ACC112 (cell line): ENCODE data around the gene PRSS27.
"Not testable (repeated sequence)": the region's sequence is repeated elsewhere in the genome, so short reads cannot be mapped to it uniquely, and the experiment has no call there.

Source experiments
- H2AFZ ChIP-seq: fragments of 200-600 bp; sonication (generic); one replicate; pipeline ENCODE4 v1.6.0; 2017; ENCODE audit warnings: antibody characterized with exemption, low read length; ENCODE audit not compliant: unreplicated experiment
- H3K27ac ChIP-seq: fragments of 200-600 bp; sonication (generic); 2 replicates; pipeline ENCODE4 v1.5.1; 2014; ENCODE audit warnings: low read depth, mild to moderate bottlenecking, antibody characterized with exemption, low read length, moderate library complexity
- H3K27me3 ChIP-seq: fragments of 200-600 bp; sonication (generic); 2 replicates; pipeline ENCODE4 v1.6.1; 2014; ENCODE audit warnings: mild to moderate bottlenecking, antibody characterized with exemption, low read length, moderate library complexity, mixed read lengths; ENCODE audit not compliant: insufficient read depth
- H3K36me3 ChIP-seq: fragments of 200-600 bp; sonication (generic); 2 replicates; pipeline ENCODE4 v1.6.1; 2016; ENCODE audit warnings: mild to moderate bottlenecking, antibody characterized with exemption, low read length, moderate library complexity, mixed read lengths; ENCODE audit not compliant: insufficient read depth
- H3K4me1 ChIP-seq: fragments of 200-600 bp; sonication (generic); one replicate; pipeline ENCODE4 v1.6.1; 2016; ENCODE audit warnings: low read length, mixed read lengths; ENCODE audit not compliant: insufficient read depth, unreplicated experiment, control insufficient read depth
- H3K4me3 ChIP-seq: fragments of 200-600 bp; sonication (generic); 2 replicates; pipeline ENCODE4 v1.5.1; 2014; ENCODE audit warnings: mild to moderate bottlenecking, low read depth, low read length
- H3K79me2 ChIP-seq: fragments of 200-600 bp; sonication (generic); one replicate; pipeline ENCODE4 v1.6.0; 2016; ENCODE audit warnings: low read length; ENCODE audit not compliant: control insufficient read depth, unreplicated experiment, insufficient read depth

The PRSS27 gene

DNA sequence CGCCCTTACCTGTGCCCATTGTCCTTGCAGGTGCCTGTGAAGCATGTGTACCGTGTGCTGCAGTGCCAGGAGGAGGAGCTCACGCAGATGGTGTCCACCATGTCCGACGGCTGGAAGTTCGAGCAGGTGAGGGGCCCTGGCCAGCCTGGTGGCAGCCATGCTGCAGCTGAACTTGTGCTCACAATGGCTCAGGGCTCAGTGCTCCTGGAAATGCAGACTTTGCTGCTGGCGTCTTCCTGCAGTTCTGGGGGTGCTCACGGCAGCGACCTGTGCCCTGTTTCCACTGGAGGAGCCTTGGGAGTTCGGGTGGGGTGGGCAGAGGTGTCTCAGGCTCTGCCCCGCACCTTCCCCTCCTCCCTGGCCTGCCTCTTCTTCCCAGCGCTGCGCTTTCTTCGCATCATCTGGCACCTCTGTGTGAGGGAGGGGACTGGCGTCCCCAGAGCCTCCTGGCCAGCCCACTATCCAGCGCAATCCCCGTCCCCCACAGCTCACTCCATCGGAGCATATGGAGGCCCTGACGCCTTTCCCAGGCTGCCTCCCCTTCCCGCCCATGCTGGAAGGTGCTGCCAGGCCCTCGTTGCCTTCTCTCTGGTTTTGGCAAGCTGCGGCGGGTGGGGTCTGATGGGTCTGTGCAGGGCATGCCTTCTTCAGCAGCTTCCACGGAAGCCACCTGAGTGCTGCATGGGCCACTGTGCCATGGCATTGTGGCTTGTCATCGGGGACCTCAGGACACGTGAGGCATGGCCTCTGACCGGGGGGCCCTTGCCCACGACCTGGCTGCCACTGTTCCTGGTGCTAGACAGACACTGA is 20.0 kb downstream of the PRSS27 start:
- Histone ChIP-seq H3K79me2 (peaks cover 4% of the 10 kb centered on the region), H2AFZ (no peak overlapping the region), H3K4me3 (no peak overlapping the region), H3K4me1 (no peaks in the 10 kb centered on the region), H3K27ac (no peak overlapping the region), H3K27me3 (no peaks in the 10 kb centered on the region), H3K36me3 (no peaks in the 10 kb centered on the region)

GRCh38 chr16:2698965-2699750 is 20.9 kb downstream of the PRSS27 start:
- H2AFZ ChIP-seq: no peak overlapping the region
- peaks cover 4% of the 10 kb centered on the region for H3K79me2 ChIP-seq
- H3K4me1 ChIP-seq: no peaks in the 10 kb centered on the region
- no peak overlapping the region for H3K4me3 ChIP-seq
- H3K27me3 ChIP-seq: no peaks in the 10 kb centered on the region
- H3K36me3 ChIP-seq: no peaks in the 10 kb centered on the region
- H3K27ac ChIP-seq: no peak overlapping the region

- no peaks in the 10 kb centered on the region for H3K36me3 ChIP-seq
- H3K27me3 ChIP-seq: no peaks in the 10 kb centered on the region
- H3K27ac ChIP-seq: no peak overlapping the region
- no peak overlapping the region for H2AFZ ChIP-seq
- H3K79me2 ChIP-seq: peaks cover 7% of the 10 kb centered on the region
- no peak overlapping the region for H3K4me3 ChIP-seq
- no peaks in the 10 kb centered on the region for H3K4me1 ChIP-seq
Observed at GRCh38 chr16:2698103-2698870, 21.7 kb downstream of the PRSS27 start.

DNA sequence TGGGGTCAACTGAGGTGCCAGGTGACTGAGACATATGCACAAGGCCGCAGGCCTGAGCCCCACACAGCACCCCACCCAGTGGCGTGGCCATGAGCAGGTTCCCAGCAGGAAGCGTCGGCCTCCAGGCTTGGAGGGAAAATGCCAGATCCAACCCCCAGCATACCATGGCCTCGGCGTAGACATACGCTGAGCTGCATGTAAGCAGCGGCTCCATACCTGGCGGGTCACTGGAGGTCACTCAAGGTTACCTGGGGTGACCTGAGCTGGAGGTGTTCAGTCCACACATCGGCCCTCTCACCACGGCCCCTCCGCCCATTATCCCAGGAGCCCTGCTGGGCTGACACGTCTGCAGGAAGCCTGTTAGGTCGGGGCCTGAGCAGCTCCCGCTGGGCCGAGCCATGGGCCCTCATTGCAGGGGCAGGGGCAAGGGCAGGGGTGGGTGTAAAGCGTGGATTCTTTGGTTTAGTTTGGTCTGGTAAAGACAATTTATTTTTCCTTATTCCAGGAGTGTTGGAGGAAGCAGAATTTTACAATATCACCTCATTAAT is 22.5 kb downstream of the PRSS27 start:
- Histone ChIP-seq H3K79me2 (peaks cover 15% of the 10 kb centered on the region), H3K36me3 (no peaks in the 10 kb centered on the region), H3K4me3 (no peak overlapping the region), H3K4me1 (no peaks in the 10 kb centered on the region), H2AFZ (no peak overlapping the region), H3K27me3 (no peaks in the 10 kb centered on the region), H3K27ac (no peak overlapping the region)

GRCh38 chr16:2696601-2697250 is 23.3 kb downstream of the PRSS27 start:
- H2AFZ ChIP-seq, H3K27ac ChIP-seq, H3K4me1 ChIP-seq, H3K36me3 ChIP-seq, H3K4me3 ChIP-seq, H3K27me3 ChIP-seq: not testable (repeated sequence)
- H3K79me2 ChIP-seq: peaks cover 21% of the 10 kb centered on the region

GRCh38 chr16:2692948-2693651 is 26.9 kb downstream of the PRSS27 start:
- Histone ChIP-seq H2AFZ (no peak overlapping the region), H3K27ac (no peak overlapping the region), H3K27me3 (no peaks in the 10 kb centered on the region), H3K36me3 (no peaks in the 10 kb centered on the region), H3K79me2 (peaks cover 41% of the 10 kb centered on the region), H3K4me1 (no peaks in the 10 kb centered on the region), H3K4me3 (no peak overlapping the region)

DNA sequence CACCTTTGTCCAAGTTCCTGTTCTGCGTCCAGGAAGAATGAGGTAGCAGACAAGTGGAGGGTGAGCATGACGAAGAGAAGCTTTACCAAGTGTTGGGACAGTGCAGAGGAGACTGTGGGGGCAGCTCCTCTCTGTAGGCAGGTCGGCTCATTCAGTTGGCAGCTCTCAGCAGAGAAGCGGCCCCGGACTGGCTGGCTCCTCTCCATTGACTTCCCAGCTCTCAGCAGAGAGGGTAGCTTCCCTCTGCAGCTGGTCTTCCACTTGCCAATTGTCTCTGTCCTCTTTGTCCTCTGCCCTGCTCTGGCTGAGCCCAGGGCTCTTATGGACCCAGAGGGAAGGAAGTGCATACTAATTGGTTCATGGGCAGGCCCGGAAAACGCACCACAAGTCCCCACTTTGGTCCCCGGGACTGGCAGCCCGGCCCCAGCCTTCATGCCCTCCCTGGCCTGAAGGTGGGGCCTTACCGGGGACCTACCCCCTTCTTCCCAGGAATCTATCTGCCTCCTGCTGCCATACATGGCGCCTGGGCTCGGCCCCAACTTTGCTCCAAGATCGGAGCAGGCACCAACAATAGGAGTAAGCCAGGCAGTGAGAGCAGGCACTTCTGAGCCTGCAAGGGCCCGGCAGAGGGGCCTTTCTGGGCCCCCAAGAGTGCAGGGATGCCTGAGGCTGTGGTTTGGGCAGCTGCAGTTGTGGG is 27.6 kb downstream of the PRSS27 start:
- H3K79me2 ChIP-seq: peaks cover 47% of the 10 kb centered on the region
- H3K4me1 ChIP-seq: no peaks in the 10 kb centered on the region
- H3K27ac ChIP-seq: no peak overlapping the region
- H3K4me3 ChIP-seq: no peak overlapping the region
- H3K27me3 ChIP-seq: no peaks in the 10 kb centered on the region
- no peaks in the 10 kb centered on the region for H3K36me3 ChIP-seq
- no peak overlapping the region for H2AFZ ChIP-seq

DNA sequence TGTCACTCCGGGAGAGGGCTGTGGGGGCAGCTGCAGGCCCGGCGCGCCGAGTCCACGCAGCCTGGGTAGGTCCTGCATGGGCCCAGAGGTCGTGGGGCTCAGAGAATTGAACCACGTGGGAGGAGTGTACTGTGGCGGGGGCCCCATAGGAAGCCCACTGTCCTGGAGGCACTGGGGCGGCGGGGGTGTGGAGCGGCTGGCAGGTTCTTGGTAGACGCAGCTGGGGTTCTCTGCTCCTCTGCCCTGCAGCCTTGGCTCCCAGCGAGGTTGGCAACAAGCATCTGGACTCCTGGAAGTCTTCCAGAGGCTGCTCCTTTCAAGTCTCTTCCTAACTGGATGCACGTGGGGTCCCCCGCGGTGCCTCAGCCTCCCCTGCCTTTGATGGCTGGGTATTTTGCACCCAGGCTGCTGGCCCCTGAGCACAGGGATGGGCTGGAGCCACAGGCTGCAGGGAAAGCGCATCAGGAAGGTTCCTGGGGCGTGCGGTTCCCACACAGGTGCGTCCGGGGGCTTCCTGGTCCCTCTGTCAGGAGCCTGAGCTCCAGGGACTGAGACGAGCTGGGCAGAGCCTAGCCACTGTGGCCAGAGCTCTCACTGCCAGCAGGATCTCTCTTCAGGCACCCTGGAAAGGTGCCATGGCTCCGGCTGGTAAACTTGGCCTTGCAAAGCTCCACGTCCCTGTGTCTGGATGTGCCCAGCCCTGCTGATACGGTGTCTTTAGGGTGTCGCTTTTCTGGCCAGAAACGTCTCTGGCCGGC is 28.4 kb downstream of the PRSS27 start:
- Histone ChIP-seq H3K4me1 (peaks cover 4% of the 10 kb centered on the region), H3K36me3 (no peaks in the 10 kb centered on the region), H3K79me2 (peaks cover 53% of the 10 kb centered on the region), H3K27me3 (no peaks in the 10 kb centered on the region), H3K4me3 (no peak overlapping the region), H3K27ac (no peak overlapping the region), H2AFZ (no peak overlapping the region)

- H3K27ac ChIP-seq: no peak overlapping the region
- H3K79me2 ChIP-seq: peaks cover 54% of the 10 kb centered on the region
- H3K4me3 ChIP-seq: no peak overlapping the region
- no peak overlapping the region for H2AFZ ChIP-seq
- peaks cover 4% of the 10 kb centered on the region for H3K4me1 ChIP-seq
- no peaks in the 10 kb centered on the region for H3K36me3 ChIP-seq
- no peaks in the 10 kb centered on the region for H3K27me3 ChIP-seq
Observed at GRCh38 chr16:2690852-2691251, 29.2 kb downstream of the PRSS27 start.
